K562 (cell line): ENCODE measurements around the gene WASHC4. TPM values are rescaled to one million over a fixed set of nuclear protein-coding genes. Genes with fewer than 3 reads are reported as not detected.

Experiments used
- ATAC-seq: fragments of 200-7000 bp; cut with Tn5 transposase; 3 replicates; pipeline ENCODE4 v1.9.1; 2020; ENCODE audit warnings: moderate library complexity
- BruUV-seq: library from RNA; stranded (reverse); fragments of 400-500 nt; replicated peaks from 2 replicates; lab custom pipeline; 2021; lab: Mats Ljungman, UMichigan
- CTCF ChIA-PET: fragments of 300-600 bp; formaldehyde crosslinking; extraction: SDS; loops from one replicate; lab custom pipeline; 2021; ENCODE audit warnings: low intra/inter-chr PET ratio; lab: Yijun Ruan, JAX
- POLR2A ChIA-PET: fragments of 300-600, 350-650 bp; sonication (Branson Sonifier 250); formaldehyde crosslinking; extraction: SDS; loops from one replicate; lab custom pipeline; 2021; ENCODE audit warnings: antibody characterized with exemption, inconsistent platforms; lab: Yijun Ruan, JAX
- DNase-seq, 4 experiments: peaks; one replicate each; pipeline versions ENCODE4 v3.0.0 to v3.0.0-alpha.2; 2011 to 2018; ENCODE audit warnings: low spot score in 3 of 4, mixed read lengths in 3 of 4; ENCODE audit errors: extremely low read depth in 1 of 4
- FAIRE-seq: peaks from 2 replicates; lab custom pipeline; 2011; peaks lifted over from hg19 to GRCh38; lab: Jason Lieb, UNC
- H2AFZ ChIP-seq: 2 replicates; pipeline ENCODE4 v1.6.0; 2011; ENCODE audit warnings: low read depth, low read length, control low read depth, inconsistent platforms
- H3K27ac ChIP-seq: fragments of 200-600 bp; 3 replicates; pipeline ENCODE4 v1.8.0; 2011; ENCODE audit warnings: low read depth, mild to moderate bottlenecking, control low read depth, inconsistent platforms, low read length, moderate library complexity, mixed read lengths; ENCODE audit errors: extremely low read depth
- H3K27me3 ChIP-seq, 2 experiments: fragments of 300-600 bp in 1 of 2; 2 replicates in 1 of 2; 3 replicates in 1 of 2; pipeline versions ENCODE4 v1.6.0 to v1.8.0; 2011; ENCODE audit warnings: inconsistent platforms in 2 of 2, low read length in 2 of 2, mild to moderate bottlenecking in 1 of 2, mixed read lengths in 1 of 2, moderate library complexity in 1 of 2; ENCODE audit not compliant: control insufficient read depth in 2 of 2, insufficient read depth in 2 of 2
- H3K36me3 ChIP-seq: fragments of 300-600 bp; 3 replicates; pipeline ENCODE4 v1.8.0; 2011; ENCODE audit warnings: mild to moderate bottlenecking, low read length, inconsistent platforms; ENCODE audit not compliant: control insufficient read depth, insufficient read depth
- H3K4me1 ChIP-seq, 2 experiments: fragments of 200-600 bp in 1 of 2; replicated peaks in 1 of 2; 2 replicates in 1 of 2; 3 replicates in 1 of 2; pipeline versions ENCODE4 v1.5.1 to v1.8.0; 2011; ENCODE audit warnings: inconsistent platforms in 2 of 2, low read length in 2 of 2, mild to moderate bottlenecking in 1 of 2, mixed read lengths in 1 of 2, moderate library complexity in 1 of 2; ENCODE audit not compliant: control insufficient read depth in 2 of 2, insufficient read depth in 2 of 2
- H3K4me2 ChIP-seq: 2 replicates; pipeline ENCODE4 v1.6.1; 2011; ENCODE audit warnings: low read length, control low read depth, inconsistent platforms, mixed read lengths; ENCODE audit not compliant: insufficient read depth
- H3K4me3 ChIP-seq: fragments of 200-600 bp; sonication (generic), shearing (Covaris generic); 2 replicates; pipeline ENCODE4 v1.5.1; 2016; ENCODE audit warnings: control low read depth, inconsistent platforms
- H3K79me2 ChIP-seq: fragments of 200-600 bp; 3 replicates; pipeline ENCODE4 v1.8.0; 2011; ENCODE audit warnings: low read length, inconsistent platforms; ENCODE audit not compliant: control insufficient read depth, insufficient read depth
- H3K9ac ChIP-seq, 2 experiments: 2 replicates each; pipeline versions ENCODE4 v1.6.0 to v1.6.1; 2011; ENCODE audit warnings: low read depth in 2 of 2, low read length in 2 of 2, control low read depth in 1 of 2, inconsistent platforms in 1 of 2, mild to moderate bottlenecking in 1 of 2, mixed read lengths in 1 of 2; ENCODE audit not compliant: insufficient read depth in 1 of 2
- H3K9me1 ChIP-seq: one replicate; pipeline ENCODE4 v1.6.0; 2011; ENCODE audit warnings: inconsistent platforms, mild to moderate bottlenecking, low read length, moderate library complexity; ENCODE audit not compliant: control insufficient read depth, insufficient read depth
- H3K9me3 ChIP-seq: replicated peaks from 2 replicates; pipeline ENCODE4 v1.5.1; 2011; ENCODE audit warnings: low read depth, low read length, inconsistent platforms; ENCODE audit not compliant: control insufficient read depth, insufficient read depth
- H4K20me1 ChIP-seq: replicated peaks from 2 replicates; pipeline ENCODE4 v1.6.1; 2011; ENCODE audit warnings: low read length, inconsistent platforms, mixed read lengths; ENCODE audit not compliant: control insufficient read depth, insufficient read depth
- ARNT ChIP-seq, 2 experiments: fragments of 450-650 bp; IDR thresholded peaks; 2 replicates each; pipeline ENCODE4 v1.6.1; 2016; ENCODE audit warnings: mild to moderate bottlenecking in 1 of 2
- CC2D1A ChIP-seq: fragments of 450-650 bp; IDR thresholded peaks from 2 replicates; pipeline ENCODE4 v1.6.1; 2017; ENCODE audit warnings: mild to moderate bottlenecking
- CREB5 ChIP-seq: fragments of 250-450 bp; sonication (Bioruptor Pico); IDR thresholded peaks from 2 replicates; pipeline ENCODE4 v1.5.0; 2020; ENCODE audit warnings: mild to moderate bottlenecking
- ELF4 ChIP-seq: fragments of 450-650 bp; formaldehyde crosslinking; IDR thresholded peaks from 2 replicates; pipeline ENCODE4 v1.4.0; 2022; ENCODE audit warnings: missing genetic modification characterization
- ESRRB ChIP-seq: fragments of 250-450 bp; sonication (Bioruptor Pico); IDR thresholded peaks from 2 replicates; pipeline ENCODE4 v1.5.0; 2020; ENCODE audit warnings: mild to moderate bottlenecking, moderate library complexity, borderline replicate concordance
- FOXP4 ChIP-seq: sonication (generic); formaldehyde crosslinking; IDR thresholded peaks from 2 replicates; pipeline ENCODE4 v1.8.0; 2022; ENCODE audit warnings: mild to moderate bottlenecking, missing genetic modification reagents, borderline replicate concordance
- HDAC1 ChIP-seq, 2 experiments: fragments of 450-650 bp; IDR thresholded peaks; 2 replicates each; pipeline ENCODE4 v1.6.1; 2016 to 2017; ENCODE audit warnings: inconsistent platforms in 1 of 2, mild to moderate bottlenecking in 1 of 2, moderate library complexity in 1 of 2
- KAT7 ChIP-seq: sonication (generic); formaldehyde crosslinking; IDR thresholded peaks from 2 replicates; pipeline ENCODE4 v1.8.0; 2022; ENCODE audit warnings: missing genetic modification reagents, mild to moderate bottlenecking, borderline replicate concordance
- NCOA2 ChIP-seq, 2 experiments: fragments of 450-650 bp; IDR thresholded peaks; 2 replicates each; pipeline ENCODE4 v1.6.1; 2018; ENCODE audit warnings: mild to moderate bottlenecking in 2 of 2, moderate library complexity in 1 of 2; ENCODE audit not compliant: partially characterized antibody in 2 of 2
- PATZ1 ChIP-seq: fragments of 250-450 bp; sonication (Bioruptor Pico); IDR thresholded peaks from 2 replicates; pipeline ENCODE4 v1.5.0; 2020; ENCODE audit warnings: mild to moderate bottlenecking, borderline replicate concordance
- PYGO2 ChIP-seq: fragments of 450-650 bp; IDR thresholded peaks from 2 replicates; pipeline ENCODE4 v1.6.1; 2016; ENCODE audit warnings: mild to moderate bottlenecking, missing genetic modification characterization, moderate library complexity, missing compliant biosample characterization
- RBM25 ChIP-seq: fragments of 200-400 bp; formaldehyde crosslinking; IDR thresholded peaks from 2 replicates; pipeline ENCODE4 v1.6.1; 2018; ENCODE audit warnings: low read length, low read depth, moderate library complexity; ENCODE audit not compliant: severe bottlenecking
- SIN3B ChIP-seq: fragments of 450-650 bp; IDR thresholded peaks from 2 replicates; pipeline ENCODE4 v1.6.1; 2017; ENCODE audit warnings: low read depth, mild to moderate bottlenecking, moderate library complexity
- SMAD4 ChIP-seq: fragments of 250-450 bp; sonication (Bioruptor Pico); conservative IDR thresholded peaks from 2 replicates; pipeline ENCODE4 v1.8.0; 2021; ENCODE audit warnings: inconsistent platforms, mild to moderate bottlenecking, moderate library complexity
- SMARCE1 ChIP-seq: fragments of 450-650 bp; IDR thresholded peaks from 2 replicates; pipeline ENCODE4 v1.7.1; 2016; ENCODE audit warnings: mild to moderate bottlenecking
- SP1 ChIP-seq: sonication (generic); formaldehyde crosslinking; IDR thresholded peaks from 2 replicates; pipeline ENCODE4 v1.8.1; 2022; ENCODE audit warnings: mild to moderate bottlenecking, missing genetic modification reagents
- TOE1 ChIP-seq, 2 experiments: fragments of 450-650 bp in 1 of 2; sonication (generic) in 1 of 2; formaldehyde crosslinking in 1 of 2; IDR thresholded peaks; 2 replicates each; pipeline versions ENCODE4 v1.7.1 to v1.8.0; 2016 to 2022; ENCODE audit warnings: borderline replicate concordance in 2 of 2, mild to moderate bottlenecking in 2 of 2, antibody characterized with exemption in 1 of 2, inconsistent platforms in 1 of 2, low read depth in 1 of 2, missing genetic modification reagents in 1 of 2, moderate library complexity in 1 of 2
- ZNF263 ChIP-seq: sonication (generic); formaldehyde crosslinking; IDR thresholded peaks from 2 replicates; pipeline ENCODE4 v1.8.0; 2022; ENCODE audit warnings: mild to moderate bottlenecking, missing genetic modification reagents, borderline replicate concordance
- WGBS: fragments of 100-300 bp; shearing (Covaris generic); methylation state at CpG from one replicate; pipeline ENCODE4 v1.1.6; 2016; ENCODE audit warnings: low coverage, mixed read lengths; ENCODE audit not compliant: insufficient coverage; ENCODE audit errors: missing lambda C conversion rate; 5-methylcytosine and 5-hydroxymethylcytosine counted together
- in situ Hi-C: fragments of 300-500 bp; cut with MboI; formaldehyde crosslinking; loops from 4 replicates; pipeline ENCODE4 v1.15.0; 2018; ENCODE audit warnings: inconsistent platforms, mixed read lengths
- intact Hi-C: fragments of 100-400 bp; cut with micrococcal nuclease; formaldehyde crosslinking; loops from 2 replicates; pipeline ENCODE4 v1.14.2; 2022
- polyA plus RNA-seq, 8 experiments: library from polyadenylated mRNA; depleted of rRNA in 4 of 8; stranded (reverse) in 5 of 8; unstranded in 3 of 8; fragments of >200 nt; fragmentation: Nextera tagmentation in 2 of 8; fragmentation: Illumina TruSeq in 1 of 8; extraction: Ambion mirVana in 2 of 8; extraction: Trizol in 1 of 8; gene quantifications; 2 replicates each; pipeline versions ENCODE4 v1.2.1 to v1.2.3, GENCODE V29; 2011 to 2014; ENCODE audit warnings: inconsistent platforms in 1 of 8, missing spikeins in 1 of 8
- total RNA-seq, 7 experiments: library from RNA; depleted of rRNA in 6 of 7; stranded (reverse); fragments of >200 nt in 6 of 7; fragmentation: Illumina TruSeq in 2 of 7; extraction: Trizol in 2 of 7; gene quantifications; 2 replicates each; pipeline versions ENCODE4 v1.2.1 to v1.2.3, GENCODE V29; 2011 to 2021; ENCODE audit warnings: low replicate concordance in 1 of 7

WASHC4 gene
- total and polyA plus RNA-seq, 9 of the 15 experiments (the other 6 are each of a cell fraction or from before 2014, with no cell fraction given), result 12.5 to 38.5 (median 21.3) TPM

- WGBS, result 65% methylated on average over 6 of the region's 7 CpGs
- FAIRE-seq, result no peak
- no peaks in the 10 kb centered on the region for H3K9me3 ChIP-seq
- POLR2A ChIA-PET, result interaction anchor here (0.6 to 0.8 kb wide), 2 partner anchors 11 to 20 kb away, joined by 3 read pairs; no protein-coding TSS in a partner anchor
- H3K27ac ChIP-seq, result no peak overlapping the region
- no peak overlapping the region for H3K4me3 ChIP-seq
- DNase-seq, result no peak
- H3K79me2 ChIP-seq, result no peaks in the 10 kb centered on the region
- intact Hi-C loops, result no loop called here
- H3K9ac ChIP-seq, result no peak overlapping the region
- no peaks in the 10 kb centered on the region for H3K9me1 ChIP-seq
- H3K27me3 ChIP-seq, result no peaks in the 10 kb centered on the region
- in situ Hi-C loops, result no loop called here
- no peaks in the 10 kb centered on the region for H3K4me1 ChIP-seq
- BruUV-seq, result no TSS peak
- H3K36me3 ChIP-seq, result no peaks in the 10 kb centered on the region; the same call in 2 of the 3 replicates
- CTCF ChIA-PET, result no interaction called here
- ATAC-seq, result no peak
- no peak overlapping the region for H2AFZ ChIP-seq
- H4K20me1 ChIP-seq, result no peaks in the 10 kb centered on the region
- no peak overlapping the region for H3K4me2 ChIP-seq
- TF ChIP-seq FOXP4 (CRISPR knock-in tag), result no peak
- no peak for TF ChIP-seq ELF4 (CRISPR knock-in tag)
- TF ChIP-seq ZNF263 (CRISPR knock-in tag), result no peak
- TF ChIP-seq SIN3B, result no peak
- TF ChIP-seq TOE1 (IDR thresholded peaks at IDR 0.05; ENCODE audit: borderline replicate concordance), result no peak
- no peak for TF ChIP-seq TOE1 (CRISPR knock-in tag; IDR thresholded peaks at IDR 0.05; ENCODE audit: borderline replicate concordance, low read depth)
- no peak for TF ChIP-seq HDAC1 (IDR thresholded peaks at IDR 0.05)
- no peak for TF ChIP-seq PATZ1 (CRISPR knock-in tag)
- TF ChIP-seq SMAD4, result no peak
- TF ChIP-seq SMARCE1, result no peak
- no peak for TF ChIP-seq RBM25
- no peak for TF ChIP-seq ESRRB (CRISPR knock-in tag)
- TF ChIP-seq PYGO2 (tag), result no peak
- TF ChIP-seq CREB5, result no peak
- no peak for TF ChIP-seq SP1 (CRISPR knock-in tag)
- TF ChIP-seq ARNT (IDR thresholded peaks at IDR 0.05), result no peak
- no peak for TF ChIP-seq CC2D1A
- no peak for TF ChIP-seq NCOA2 (IDR thresholded peaks at IDR 0.05; ENCODE audit: partially characterized antibody in 2 of 2)
- TF ChIP-seq KAT7 (CRISPR knock-in tag), result no peak
These were observed 93.8 kb downstream of the WASHC4 start for GRCh38 chr12:105201299-105201698.
